Kidney (tissue), 14 donors: Measurements from ENCODE around the gene CNTN4. TPM values are rescaled to one million over a fixed set of nuclear protein-coding genes. Genes with fewer than 3 reads are reported as not detected.

Source experiments
- DNase-seq, 5 donors: peaks; one replicate each; pipeline ENCODE4 v3.0.0-alpha.2; 2013 to 2020
- FAIRE-seq: peaks from 2 replicates; lab custom pipeline; 2012; peaks lifted over from hg19 to GRCh38; lab: Jason Lieb, UNC
- H3K27ac ChIP-seq, 2 donors: one replicate each; pipeline ENCODE4 v1.7.0; 2013; ENCODE audit warnings: low read depth in 2 of 2, low read length in 2 of 2, inconsistent platforms in 1 of 2
- H3K27me3 ChIP-seq: one replicate; pipeline ENCODE4 v1.7.1; 2013; ENCODE audit warnings: low read length, inconsistent platforms; ENCODE audit not compliant: control insufficient read depth, insufficient read depth
- H3K36me3 ChIP-seq, 3 donors: one replicate each; pipeline versions ENCODE4 v1.7.0 to v1.7.1; 2013; ENCODE audit warnings: low read length in 3 of 3, control low read depth in 1 of 3, inconsistent platforms in 1 of 3; ENCODE audit not compliant: insufficient read depth in 3 of 3, control insufficient read depth in 2 of 3
- H3K4me1 ChIP-seq, 3 donors: one replicate each; pipeline versions ENCODE4 v1.7.0 to v1.7.1; 2013; ENCODE audit warnings: low read length in 3 of 3, inconsistent platforms in 1 of 3, low read depth in 1 of 3; ENCODE audit not compliant: control insufficient read depth in 2 of 3, insufficient read depth in 2 of 3
- H3K4me3 ChIP-seq, 3 donors: one replicate each; pipeline versions ENCODE4 v1.7.0 to v1.8.1; 2013; ENCODE audit warnings: low read length in 3 of 3, control low read depth in 1 of 3, inconsistent platforms in 1 of 3
- H3K9ac ChIP-seq, 3 donors: one replicate each; pipeline versions ENCODE4 v1.7.0 to v1.7.1; 2013; ENCODE audit warnings: low read length in 3 of 3, control low read depth in 1 of 3, inconsistent platforms in 1 of 3
- H3K9me3 ChIP-seq, 3 donors: one replicate each; pipeline versions ENCODE4 v1.7.0 to v1.7.1; 2013; ENCODE audit warnings: low read length in 3 of 3, control low read depth in 1 of 3, inconsistent platforms in 1 of 3; ENCODE audit not compliant: control insufficient read depth in 2 of 3, insufficient read depth in 1 of 3
- CTCF ChIP-seq: IDR thresholded peaks from 3 replicates; pipeline ENCODE4 v1.5.1; 2012; ENCODE audit warnings: mild to moderate bottlenecking, moderate library complexity, borderline replicate concordance; ENCODE audit not compliant: insufficient read depth; ENCODE audit errors: extremely low read depth
- intact Hi-C: fragments of 100-400 bp; cut with DNase I; formaldehyde crosslinking; loops from one replicate; pipeline ENCODE4 v1.11.1; 2022
- polyA plus RNA-seq: library from polyadenylated mRNA; stranded (reverse); fragments of 350-450 nt; fragmentation: Illumina TruSeq; extraction: RNeasy Lipid Tissue Mini Kit (QIAGEN cat#74804); gene quantifications from one replicate; pipeline ENCODE4 v1.2.3, GENCODE V29; 2014; ENCODE audit warnings: low read depth, low replicate concordance; ENCODE audit not compliant: insufficient read depth
- total RNA-seq: library from RNA; stranded (reverse); fragmentation: NEBNext Ultra II Directional; extraction: Animal tissue kit (Norgen Biotek cat#: 25700); gene quantifications from one replicate; pipeline ENCODE4 v1.2.1, GENCODE V29; 2021
- donor health status: control.
- donor health status: control.
- donor health status: control.
- donor health status: control.
- donor health status: control.
- donor health status: DM: yes; HTN: yes; CAD: no.
- donor health status: Normal renal cell carcinoma (clear cell type).

The CNTN4 gene
- total and polyA plus RNA-seq, 2 donors from 2014 or later = 2.2 to 13.4 TPM

- intact Hi-C loops = no loop called here
These were observed 797.8 kb downstream of the CNTN4 start for GRCh38 chr3:2896308-2896939.

GRCh38 chr3:2897821-2898220 lies 799.2 kb downstream of the CNTN4 start:
- no peak overlapping the region for H3K27ac ChIP-seq

More at GRCh38 chr3:2896308-2896939, 797.8 kb downstream of the CNTN4 start:
- Histone ChIP-seq H3K36me3 (no peaks in the 10 kb centered on the region), H3K27ac (no peak overlapping the region), H3K9me3 (no peaks in the 10 kb centered on the region), H3K9ac (no peak overlapping the region), H3K27me3 (no peaks in the 10 kb centered on the region), H3K4me1 (no peaks in the 10 kb centered on the region), H3K4me3 (no peak overlapping the region)
- TF ChIP-seq CTCF = no peak
- DNase-seq (no peak), FAIRE-seq (no peak)

GRCh38 chr3:2898591-2899353 lies 800.1 kb downstream of the CNTN4 start:
- Histone ChIP-seq H3K27ac (no peak overlapping the region), H3K4me3 (no peak overlapping the region), H3K4me1 (no peaks in the 10 kb centered on the region), H3K27me3 (no peaks in the 10 kb centered on the region), H3K36me3 (no peaks in the 10 kb centered on the region), H3K9ac (no peak overlapping the region), H3K9me3 (no peaks in the 10 kb centered on the region)
- FAIRE-seq = no peak
- intact Hi-C loops = no loop called here
- no peak for TF ChIP-seq CTCF
- peak in 1 of 5 donors; percentile 11 for DNase-seq

More at GRCh38 chr3:2897821-2898220, 799.2 kb downstream of the CNTN4 start:
- Histone ChIP-seq H3K4me3 (no peak overlapping the region), H3K9me3 (no peaks in the 10 kb centered on the region), H3K27me3 (no peaks in the 10 kb centered on the region), H3K4me1 (no peaks in the 10 kb centered on the region), H3K36me3 (no peaks in the 10 kb centered on the region), H3K9ac (no peak overlapping the region)
- FAIRE-seq = no peak
- no peak for DNase-seq
- TF ChIP-seq CTCF = no peak
- intact Hi-C loops = no loop called here
